HepG2 (cell line): ENCODE data around the gene ZNF277. TPM values are rescaled to one million over a fixed set of nuclear protein-coding genes. Genes with fewer than 3 reads are reported as not detected.

Experiments
- BCL3 ChIP-seq: sonication (generic); formaldehyde crosslinking; IDR thresholded peaks from 2 replicates; pipeline ENCODE4 v1.5.1; 2020; ENCODE audit warnings: mild to moderate bottlenecking, missing genetic modification reagents, moderate library complexity
- ELF4 ChIP-seq: sonication (generic); formaldehyde crosslinking; IDR thresholded peaks from 2 replicates; pipeline ENCODE4 v1.5.0; 2020; ENCODE audit warnings: missing genetic modification reagents, mild to moderate bottlenecking, moderate library complexity, borderline replicate concordance
- IRF9 ChIP-seq: sonication (generic); formaldehyde crosslinking; IDR thresholded peaks from 2 replicates; pipeline ENCODE4 v1.8.0; 2022; ENCODE audit warnings: missing genetic modification reagents, mild to moderate bottlenecking, borderline replicate concordance
- KLF11 ChIP-seq: IDR thresholded peaks from 2 replicates; pipeline ENCODE4 v1.6.1; 2016; ENCODE audit warnings: missing compliant biosample characterization
- RFX5 ChIP-seq: IDR thresholded peaks from 2 replicates; pipeline ENCODE4 v1.6.1; 2011; ENCODE audit warnings: low read depth, low read length, improper control_type of control experiment
- ZBTB20 ChIP-seq: sonication (generic); formaldehyde crosslinking; IDR thresholded peaks from 2 replicates; pipeline ENCODE4 v1.8.1; 2023; ENCODE audit warnings: missing genetic modification reagents, low read depth, mild to moderate bottlenecking, borderline replicate concordance
- ZNF276 ChIP-seq: sonication (generic); formaldehyde crosslinking; IDR thresholded peaks from 2 replicates; pipeline ENCODE4 v1.4.0; 2020; ENCODE audit warnings: mild to moderate bottlenecking, low read depth, missing genetic modification reagents
- ZNF710 ChIP-seq: sonication (generic); formaldehyde crosslinking; IDR thresholded peaks from 2 replicates; pipeline ENCODE4 v1.5.0; 2020; ENCODE audit warnings: mild to moderate bottlenecking, missing genetic modification reagents, borderline replicate concordance
- polyA plus RNA-seq, 8 experiments: library from polyadenylated mRNA; depleted of rRNA in 3 of 8; stranded (reverse) in 7 of 8; unstranded in 1 of 8; fragments of >200 nt; fragmentation: Illumina TruSeq in 4 of 8; extraction: Trizol in 4 of 8; gene quantifications; 2 replicates each; pipeline versions ENCODE4 v1.2.1 to v1.2.3, GENCODE V29; 2011 to 2016; ENCODE audit warnings: low read depth in 4 of 8, missing spikeins in 1 of 8, mixed read lengths in 1 of 8; ENCODE audit not compliant: insufficient read depth in 1 of 8
- total RNA-seq, 5 experiments: library from RNA; depleted of rRNA; stranded (reverse); fragments of >200 nt; fragmentation: Illumina TruSeq; extraction: Trizol; gene quantifications; 2 replicates each; pipeline ENCODE4 v1.2.3, GENCODE V29; 2016; ENCODE audit warnings: low read depth in 1 of 5
- TF ChIP-seq, protein P1 (sequence below): IDR thresholded peaks from 2 replicates; pipeline ENCODE4 v1.6.1; 2012; ENCODE audit warnings: inconsistent platforms

The ZNF277 gene
- total and polyA plus RNA-seq, 2 of the 13 experiments (the other 11 are each of a cell fraction or from before 2014, with no cell fraction given) = 29.1 to 30.1 TPM

DNA sequence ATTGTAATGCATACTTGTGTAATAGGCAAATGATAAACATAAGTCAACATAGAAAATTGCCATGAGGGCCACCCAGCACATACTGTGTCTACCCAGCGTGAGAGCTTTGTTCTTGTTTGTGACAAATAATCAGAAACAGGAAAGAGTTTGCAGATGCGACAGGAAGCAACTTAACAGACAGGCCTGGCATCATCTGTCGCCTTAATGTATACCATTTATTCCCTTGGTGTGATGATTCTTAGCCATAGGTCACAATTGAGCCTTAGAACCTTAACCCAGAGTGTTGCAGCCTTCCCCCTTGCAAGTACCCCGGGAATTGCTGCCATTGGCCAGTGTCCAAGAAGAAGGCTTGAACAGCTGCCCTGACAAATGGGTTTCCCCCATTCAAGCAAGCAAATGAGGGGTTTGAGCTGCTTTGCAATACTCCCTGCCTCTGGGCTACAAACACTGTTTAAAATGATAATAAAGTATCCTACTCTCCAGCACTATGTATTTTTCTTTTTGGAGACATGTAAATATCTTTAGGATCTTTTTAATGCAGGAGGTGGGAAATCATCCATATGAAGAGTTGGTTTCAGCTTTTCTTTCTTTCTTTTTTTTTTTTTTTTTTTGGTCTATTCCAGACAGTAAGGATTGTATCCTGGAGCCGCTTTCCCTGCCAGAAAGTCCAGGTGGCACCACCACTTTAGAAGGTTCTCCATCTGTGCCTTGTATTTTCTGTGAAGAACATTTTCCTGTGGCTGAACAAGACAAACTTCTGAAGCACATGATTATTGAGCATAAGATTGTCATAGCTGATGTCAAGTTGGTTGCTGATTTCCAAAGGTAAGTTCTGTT, 80.0 kb downstream of the ZNF277 start (continued):
- TF ChIP-seq ZBTB20 (CRISPR knock-in tag) (no peak), ZNF710 (CRISPR knock-in tag) (no peak), KLF11 (CRISPR knock-in tag) (no peak), BCL3 (CRISPR knock-in tag) (no peak), ELF4 (no peak), IRF9 (CRISPR knock-in tag) (no peak), RFX5 (no peak), ZNF276 (no peak)
- TF ChIP-seq, protein P1, sequence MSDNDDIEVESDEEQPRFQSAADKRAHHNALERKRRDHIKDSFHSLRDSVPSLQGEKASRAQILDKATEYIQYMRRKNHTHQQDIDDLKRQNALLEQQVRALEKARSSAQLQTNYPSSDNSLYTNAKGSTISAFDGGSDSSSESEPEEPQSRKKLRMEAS = no peak
